Measurements from ENCODE around the gene SLC25A24. TPM values are rescaled to one million over a fixed set of nuclear protein-coding genes. Genes with fewer than 3 reads are reported as not detected.
"Not testable (repeated sequence)": the region's sequence is repeated elsewhere in the genome, so short reads cannot be mapped to it uniquely, and the experiment has no call there.

Gene SLC25A24
- total RNA-seq (1 to 10 TPM; 5.1 to 9.4 (median 7.9) TPM), polyA plus RNA-seq (1 to 10 TPM; 3.2 to 7.6 (median 5.7) TPM)
- long read RNA-seq, donor 1, full-length matches to known transcripts: 14 of 16 reads
- long read RNA-seq, donor 1, partial matches to known transcripts: 1 of 16 reads
- long read RNA-seq, donor 1, other reads (novel, unspliced or antisense): 1 of 16 reads
- long read RNA-seq, donor 2, full-length matches to known transcripts: 23 of 27 reads
- long read RNA-seq, donor 2, partial matches to known transcripts: 1 of 27 reads
- long read RNA-seq, donor 2, other reads (novel, unspliced or antisense): 3 of 27 reads

- H3K9me3 ChIP-seq: no peaks in the 10 kb centered on the region
- no peak for TF ChIP-seq CTCF (IDR thresholded peaks at IDR 0.05)
- no peaks in the 10 kb centered on the region for H3K27me3 ChIP-seq (ENCODE audit: insufficient read depth in 3 of 3, low read length in 2 of 3)
- no peaks in the 10 kb centered on the region for H3K36me3 ChIP-seq (ENCODE audit: insufficient read depth in 1 of 2, low read depth in 1 of 2)
- H3K27ac ChIP-seq: peak within 1 kb of the TSS; percentile 91
- ATAC-seq: peak; percentile 93 to 96 (median 94)
- H3K4me3 ChIP-seq: peak within 1 kb of the TSS; percentile 90
- peak; percentile 82 to 90 for DNase-seq
- 0% methylated on average over 89 to 97 of the region's 97 CpGs for WGBS, 3 donors
- peaks cover 11% of the 10 kb centered on the region for H3K4me1 ChIP-seq
- intact Hi-C loops (cut with DNase I): loop anchor here in 1 of 2 donors (2.0 kb wide), 1 partner anchor 17 kb away; no protein-coding TSS in a partner anchor
Observed at GRCh38 chr1:108199781-108200686, at the start of gene SLC25A24. Gene SLC25A24, minus strand, starts transcription at chr1:108200343. Its CDS starts 205 bp downstream, at chr1:108200138.

- intact Hi-C loops (cut with DNase I); H3K9me3 ChIP-seq; H3K4me1 ChIP-seq; H3K27ac ChIP-seq; ATAC-seq; H3K27me3 ChIP-seq (ENCODE audit: insufficient read depth in 3 of 3, low read length in 2 of 3); H3K36me3 ChIP-seq (ENCODE audit: insufficient read depth in 1 of 2, low read depth in 1 of 2); DNase-seq; H3K4me3 ChIP-seq: not testable (repeated sequence)
- WGBS, 3 donors: no CpG with 5 or more reads among the region's 3 CpGs
Observed at GRCh38 chr1:108243976-108244375, 43.8 kb upstream of the SLC25A24 start, which contains the start of gene NBPF4. Gene NBPF4, minus strand, starts transcription at chr1:108244076. Its CDS starts 315 bp downstream, at chr1:108243761.

GRCh38 chr1:108239426-108239825, 39.3 kb upstream of the SLC25A24 start:
- H3K27me3 ChIP-seq (ENCODE audit: insufficient read depth in 3 of 3, low read length in 2 of 3); H3K4me3 ChIP-seq; H3K27ac ChIP-seq; H3K9me3 ChIP-seq; ATAC-seq; H3K36me3 ChIP-seq (ENCODE audit: insufficient read depth in 1 of 2, low read depth in 1 of 2); intact Hi-C loops (cut with DNase I); DNase-seq; H3K4me1 ChIP-seq: not testable (repeated sequence)
- no CpG with 5 or more reads among the region's 2 CpGs for WGBS, 3 donors

GRCh38 chr1:108235308-108235707, 35.2 kb upstream of the SLC25A24 start:
- H3K4me3 ChIP-seq; H3K36me3 ChIP-seq (ENCODE audit: insufficient read depth in 1 of 2, low read depth in 1 of 2); H3K9me3 ChIP-seq; intact Hi-C loops (cut with DNase I); H3K27ac ChIP-seq; H3K27me3 ChIP-seq (ENCODE audit: insufficient read depth in 3 of 3, low read length in 2 of 3); ATAC-seq; H3K4me1 ChIP-seq; DNase-seq: not testable (repeated sequence)
- no CpG with 5 or more reads among the region's 2 CpGs for WGBS, 3 donors

GRCh38 chr1:108232183-108232582, 32.0 kb upstream of the SLC25A24 start:
- H3K36me3 ChIP-seq (ENCODE audit: insufficient read depth in 1 of 2, low read depth in 1 of 2); ATAC-seq; H3K4me1 ChIP-seq; H3K27ac ChIP-seq; intact Hi-C loops (cut with DNase I); H3K9me3 ChIP-seq; DNase-seq; H3K4me3 ChIP-seq; H3K27me3 ChIP-seq (ENCODE audit: insufficient read depth in 3 of 3, low read length in 2 of 3): not testable (repeated sequence)
- WGBS, 3 donors: no CpG with 5 or more reads among the region's 3 CpGs

- H3K4me1 ChIP-seq; H3K27me3 ChIP-seq (ENCODE audit: insufficient read depth in 3 of 3, low read length in 2 of 3); DNase-seq; H3K27ac ChIP-seq; H3K36me3 ChIP-seq (ENCODE audit: insufficient read depth in 1 of 2, low read depth in 1 of 2); H3K9me3 ChIP-seq; ATAC-seq; H3K4me3 ChIP-seq; intact Hi-C loops (cut with DNase I): not testable (repeated sequence)
- WGBS, 3 donors: no CpG with 5 or more reads among the region's 3 CpGs
Observed at GRCh38 chr1:108229976-108230375, 29.8 kb upstream of the SLC25A24 start.

GRCh38 chr1:108227772-108228171, 27.6 kb upstream of the SLC25A24 start:
- DNase-seq: not testable (repeated sequence)

GRCh38 chr1:108226855-108227254, 26.7 kb upstream of the SLC25A24 start:
- intact Hi-C loops (cut with DNase I); H3K9me3 ChIP-seq; H3K27me3 ChIP-seq (ENCODE audit: insufficient read depth in 3 of 3, low read length in 2 of 3); H3K36me3 ChIP-seq (ENCODE audit: insufficient read depth in 1 of 2, low read depth in 1 of 2); H3K4me1 ChIP-seq; H3K4me3 ChIP-seq; ATAC-seq; DNase-seq; H3K27ac ChIP-seq: not testable (repeated sequence)
- 55 to 71% (median 62%) methylated on average over 1 of the region's 4 CpGs for WGBS, 3 donors

More at GRCh38 chr1:108227772-108228171, 27.6 kb upstream of the SLC25A24 start:
- H3K4me3 ChIP-seq; H3K4me1 ChIP-seq; ATAC-seq; H3K36me3 ChIP-seq (ENCODE audit: insufficient read depth in 1 of 2, low read depth in 1 of 2); H3K9me3 ChIP-seq; H3K27me3 ChIP-seq (ENCODE audit: insufficient read depth in 3 of 3, low read length in 2 of 3); intact Hi-C loops (cut with DNase I); H3K27ac ChIP-seq: not testable (repeated sequence)
- WGBS, 3 donors: no CpG with 5 or more reads among the region's 7 CpGs

GRCh38 chr1:108223226-108223625, 23.1 kb upstream of the SLC25A24 start:
- H3K9me3 ChIP-seq; intact Hi-C loops (cut with DNase I): not testable (repeated sequence)

More at GRCh38 chr1:108223226-108223625, 23.1 kb upstream of the SLC25A24 start:
- not testable (repeated sequence) for H3K36me3 ChIP-seq (ENCODE audit: insufficient read depth in 1 of 2, low read depth in 1 of 2); ATAC-seq; H3K27me3 ChIP-seq (ENCODE audit: insufficient read depth in 3 of 3, low read length in 2 of 3); H3K4me1 ChIP-seq; H3K4me3 ChIP-seq; H3K27ac ChIP-seq; DNase-seq
- 52 to 68% (median 59%) methylated on average over 7 of the region's 7 CpGs for WGBS, 3 donors

Data from psoas muscle (tissue), 8 donors.